Cardiac muscle cell (in vitro differentiated cells and primary cell): Measurements from ENCODE around the gene PIK3R6. TPM values are rescaled to one million over a fixed set of nuclear protein-coding genes. Genes with fewer than 3 reads are reported as not detected.

Experiments
- DNase-seq, 2 donors: peaks; one replicate each; pipeline versions ENCODE4 v3.0.0 to v3.0.0-alpha.2; 2010 to 2017; ENCODE audit warnings: low read depth in 1 of 2, low spot score in 1 of 2
- H3K27ac ChIP-seq: fragments of 200-600 bp; sonication (generic); 2 replicates; pipeline ENCODE4 v1.5.1; 2016
- H3K27me3 ChIP-seq: fragments of 200-600 bp; sonication (generic); 2 replicates; pipeline ENCODE4 v1.6.0; 2016; ENCODE audit warnings: control low read depth
- H3K36me3 ChIP-seq: fragments of 200-600 bp; sonication (generic); 2 replicates; pipeline ENCODE4 v1.5.1; 2016; ENCODE audit warnings: control low read depth
- H3K4me1 ChIP-seq: fragments of 200-600 bp; sonication (generic); 2 replicates; pipeline ENCODE4 v1.8.1; 2017; ENCODE audit warnings: low read depth, mild to moderate bottlenecking, mixed run types
- H3K4me3 ChIP-seq: fragments of 200-600 bp; sonication (generic); 2 replicates; pipeline ENCODE4 v1.5.1; 2016; ENCODE audit warnings: mild to moderate bottlenecking
- H3K9me3 ChIP-seq: fragments of 200-600 bp; sonication (generic); 2 replicates; pipeline ENCODE4 v1.5.1; 2017; ENCODE audit warnings: low read depth, mild to moderate bottlenecking, control low read depth
- polyA plus RNA-seq: library from polyadenylated mRNA; unstranded; fragments of >200 nt; fragmentation: Nextera tagmentation; extraction: Ambion mirVana; gene quantifications from 2 replicates; pipeline ENCODE4 v1.2.1, GENCODE V29; 2016
- total RNA-seq: library from RNA; depleted of rRNA; stranded (reverse); fragments of >200 nt; gene quantifications from 2 replicates; pipeline ENCODE4 v1.2.3, GENCODE V29; 2016
- TF ChIP-seq, protein P1 (sequence below): IDR thresholded peaks from 2 replicates; pipeline ENCODE4 v1.5.1; 2012; ENCODE audit warnings: low read depth, mild to moderate bottlenecking, low read length

The PIK3R6 gene
- total and polyA plus RNA-seq, 2 experiments from 2014 or later, result 0.48 TPM; not detected in 1

DNA sequence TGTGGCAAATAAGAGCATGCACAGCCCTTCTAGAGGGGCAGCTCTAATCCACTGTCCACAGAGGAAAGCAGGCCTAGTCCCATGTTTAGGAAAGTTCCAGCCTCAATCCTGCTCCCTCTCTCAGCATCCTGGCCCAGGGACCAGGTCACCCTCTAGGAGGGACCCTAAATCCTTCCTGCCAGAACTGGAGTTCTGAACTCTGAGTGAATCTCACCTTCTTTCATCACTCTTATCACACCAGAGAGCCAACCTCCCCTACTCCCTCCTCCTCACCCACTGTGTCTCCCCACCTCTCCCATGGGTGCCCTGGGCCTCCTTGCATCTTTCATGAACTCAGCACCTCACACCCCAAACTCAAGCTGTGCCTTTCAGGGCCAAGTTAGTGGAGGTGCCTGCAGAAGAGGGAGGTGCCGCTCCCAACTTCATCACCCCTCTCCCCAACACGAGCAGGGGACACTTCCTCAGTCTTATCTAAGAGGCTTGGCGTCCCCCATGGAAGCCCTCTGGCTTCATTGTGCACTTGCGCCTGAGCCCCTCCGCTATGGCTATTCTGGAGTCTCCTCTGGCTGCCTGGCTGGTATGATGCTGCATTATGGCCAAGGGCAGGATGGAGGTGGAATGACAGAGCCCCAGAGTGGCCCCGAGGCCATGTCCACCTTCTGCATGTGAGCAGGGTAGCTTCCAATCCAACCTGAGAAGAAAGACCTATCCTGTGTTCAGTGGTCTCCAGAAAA, 31.7 kb downstream of the PIK3R6 start:
- Histone ChIP-seq H3K36me3 (no peaks in the 10 kb centered on the region), H3K27me3 (no peaks in the 10 kb centered on the region), H3K4me1 (no peaks in the 10 kb centered on the region), H3K4me3 (no peak overlapping the region), H3K27ac (no peak overlapping the region), H3K9me3 (no peaks in the 10 kb centered on the region)
- DNase-seq, result no peak
- TF ChIP-seq, protein P1, sequence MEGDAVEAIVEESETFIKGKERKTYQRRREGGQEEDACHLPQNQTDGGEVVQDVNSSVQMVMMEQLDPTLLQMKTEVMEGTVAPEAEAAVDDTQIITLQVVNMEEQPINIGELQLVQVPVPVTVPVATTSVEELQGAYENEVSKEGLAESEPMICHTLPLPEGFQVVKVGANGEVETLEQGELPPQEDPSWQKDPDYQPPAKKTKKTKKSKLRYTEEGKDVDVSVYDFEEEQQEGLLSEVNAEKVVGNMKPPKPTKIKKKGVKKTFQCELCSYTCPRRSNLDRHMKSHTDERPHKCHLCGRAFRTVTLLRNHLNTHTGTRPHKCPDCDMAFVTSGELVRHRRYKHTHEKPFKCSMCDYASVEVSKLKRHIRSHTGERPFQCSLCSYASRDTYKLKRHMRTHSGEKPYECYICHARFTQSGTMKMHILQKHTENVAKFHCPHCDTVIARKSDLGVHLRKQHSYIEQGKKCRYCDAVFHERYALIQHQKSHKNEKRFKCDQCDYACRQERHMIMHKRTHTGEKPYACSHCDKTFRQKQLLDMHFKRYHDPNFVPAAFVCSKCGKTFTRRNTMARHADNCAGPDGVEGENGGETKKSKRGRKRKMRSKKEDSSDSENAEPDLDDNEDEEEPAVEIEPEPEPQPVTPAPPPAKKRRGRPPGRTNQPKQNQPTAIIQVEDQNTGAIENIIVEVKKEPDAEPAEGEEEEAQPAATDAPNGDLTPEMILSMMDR, result no peak

DNA sequence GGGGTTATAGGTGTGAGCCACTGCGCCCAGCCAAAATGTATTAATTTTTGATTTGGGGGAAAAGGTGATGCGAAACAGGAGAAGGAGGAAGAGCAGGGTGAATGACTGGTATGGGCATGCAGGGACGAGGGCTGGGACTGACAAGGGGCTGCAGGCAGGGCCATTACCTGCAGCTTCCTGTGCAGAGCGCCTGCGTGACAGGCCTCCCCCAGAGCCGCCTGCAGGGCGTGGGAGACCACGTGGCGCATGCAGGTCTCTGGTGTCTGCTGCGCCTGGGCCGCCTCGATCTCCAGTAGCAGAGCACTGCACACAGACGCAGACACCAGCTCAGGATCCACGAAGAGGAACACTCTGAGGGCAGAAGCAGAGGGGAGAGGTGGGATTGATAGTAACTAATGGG, 32.4 kb downstream of the PIK3R6 start:
- Histone ChIP-seq H3K27ac (no peak overlapping the region), H3K4me3 (no peak overlapping the region), H3K4me1 (no peaks in the 10 kb centered on the region), H3K9me3 (no peaks in the 10 kb centered on the region), H3K27me3 (no peaks in the 10 kb centered on the region), H3K36me3 (no peaks in the 10 kb centered on the region)
- no peak for DNase-seq
- TF ChIP-seq, protein P1, result no peak

DNA sequence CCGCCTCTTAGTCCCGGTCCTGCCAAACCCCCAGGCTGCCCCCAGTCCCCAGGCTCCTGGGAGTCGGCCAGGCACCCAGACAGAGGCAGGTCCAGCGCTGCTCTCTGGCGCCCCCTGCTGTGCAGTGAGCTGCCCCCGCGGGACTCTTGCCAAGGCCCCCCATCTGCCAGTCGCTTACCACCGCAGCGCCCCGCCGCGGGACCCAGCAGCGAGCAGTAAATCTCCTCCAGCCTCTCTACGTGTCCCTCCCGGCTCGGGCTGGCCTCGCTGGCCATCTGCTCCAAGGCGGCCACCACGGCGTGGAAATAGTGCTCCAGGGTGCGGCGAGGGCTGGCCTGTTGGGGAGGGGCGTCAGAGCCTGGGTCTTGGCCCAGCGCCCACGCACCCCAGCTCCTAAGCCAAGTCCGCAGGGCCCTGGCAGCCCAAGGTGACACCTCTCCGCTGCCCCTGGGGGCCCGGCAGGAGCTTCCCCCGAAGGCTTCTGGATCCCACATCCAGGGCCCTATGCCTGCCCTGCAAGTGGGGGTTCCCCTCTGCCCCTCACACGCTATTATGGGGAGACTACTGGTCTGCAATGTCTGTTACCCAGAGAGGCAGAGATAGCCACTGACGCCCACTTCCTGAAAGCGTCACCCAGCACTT, 34.6 kb downstream of the PIK3R6 start:
- Histone ChIP-seq H3K4me1 (no peaks in the 10 kb centered on the region), H3K36me3 (no peaks in the 10 kb centered on the region), H3K4me3 (no peak overlapping the region), H3K9me3 (no peaks in the 10 kb centered on the region), H3K27me3 (no peaks in the 10 kb centered on the region), H3K27ac (no peak overlapping the region)
- TF ChIP-seq, protein P1, result peak; percentile 43
- peak in 1 of 2 donors; percentile 46 for DNase-seq

DNA sequence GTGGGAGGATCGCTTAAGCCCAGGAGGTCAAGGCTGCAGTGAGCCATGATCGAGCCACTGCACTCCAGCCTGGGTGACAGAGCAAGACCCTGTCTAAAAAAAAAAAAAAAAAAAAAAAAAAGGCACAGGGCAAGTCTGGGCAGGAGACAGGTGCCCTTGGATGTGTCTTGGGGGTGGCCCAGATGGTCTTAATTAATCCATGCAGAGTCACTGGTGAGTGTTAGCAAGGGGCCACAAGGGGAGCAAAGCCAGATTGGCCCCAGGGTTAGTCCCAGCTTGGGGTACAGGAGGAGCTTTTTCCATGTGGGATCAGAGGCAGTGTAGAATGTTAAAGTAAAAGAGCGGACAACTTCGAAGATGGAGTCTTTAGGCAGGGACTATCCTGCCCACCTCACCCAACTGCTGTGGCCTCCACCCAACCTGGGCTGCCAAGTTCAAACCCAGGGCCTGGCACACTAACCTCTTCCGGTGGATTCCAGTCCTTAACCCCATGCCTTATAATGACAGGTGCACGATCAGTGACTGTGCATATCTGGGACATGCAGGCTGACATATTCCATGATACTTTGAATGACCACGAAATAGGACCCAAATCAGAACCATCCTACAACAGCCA, 36.1 kb downstream of the PIK3R6 start:
- Histone ChIP-seq H3K36me3 (no peaks in the 10 kb centered on the region), H3K27ac (no peak overlapping the region), H3K4me3 (no peak overlapping the region), H3K27me3 (no peaks in the 10 kb centered on the region), H3K4me1 (no peaks in the 10 kb centered on the region), H3K9me3 (no peaks in the 10 kb centered on the region)
- TF ChIP-seq, protein P1, result no peak
- no peak for DNase-seq

DNA sequence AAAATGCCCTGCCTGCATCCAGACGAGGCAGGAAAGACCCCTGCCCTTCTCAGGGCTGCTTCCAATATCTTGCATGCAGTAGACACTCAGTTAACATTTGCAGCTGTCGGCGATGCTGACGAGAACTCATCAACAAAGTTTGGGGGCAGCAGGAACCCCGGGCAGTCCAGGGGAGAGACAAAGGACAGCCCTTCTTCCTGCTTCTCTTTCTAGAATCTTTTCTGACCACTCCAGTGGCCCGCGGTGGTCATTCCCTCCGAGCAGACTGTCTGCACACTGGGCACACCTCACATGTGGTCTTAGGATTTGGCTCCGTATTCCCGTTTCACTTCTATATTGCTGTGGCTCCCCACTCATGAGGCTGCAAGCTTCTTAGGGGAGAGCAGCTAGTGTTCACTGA, 37.3 kb downstream of the PIK3R6 start:
- Histone ChIP-seq H3K27ac (no peak overlapping the region), H3K4me3 (no peak overlapping the region), H3K4me1 (no peaks in the 10 kb centered on the region), H3K27me3 (no peaks in the 10 kb centered on the region), H3K9me3 (no peaks in the 10 kb centered on the region), H3K36me3 (no peaks in the 10 kb centered on the region)
- TF ChIP-seq, protein P1, result no peak
- no peak for DNase-seq
